HCT116 (cell line): Measurements from ENCODE around the gene PRKAA1. TPM values are rescaled to one million over a fixed set of nuclear protein-coding genes. Genes with fewer than 3 reads are reported as not detected.

Experiments used
- ATAC-seq: fragments of 200-7000 bp; cut with Tn5 transposase; 2 replicates; pipeline ENCODE4 v1.9.1; 2020; ENCODE audit warnings: mild to moderate bottlenecking, moderate library complexity
- BruUV-seq: library from RNA; stranded (reverse); fragments of 400-500 nt; replicated peaks from 2 replicates; lab custom pipeline; 2021; lab: Mats Ljungman, UMichigan
- CTCF ChIA-PET: fragments of 300-600 bp; sonication (Branson Sonifier 250); formaldehyde crosslinking; loops from one replicate; lab custom pipeline; 2021; ENCODE audit warnings: antibody characterized with exemption; lab: Charles Lee
- POLR2A ChIA-PET: fragments of 300-600, 350-600 bp; sonication (Branson Sonifier 250); formaldehyde crosslinking; loops from one replicate; lab custom pipeline; 2021; ENCODE audit warnings: antibody characterized with exemption; lab: Charles Lee
- RAD21 ChIA-PET, 2 experiments: fragments of 300-600 bp; sonication (Branson Sonifier 250); formaldehyde crosslinking; loops; one replicate each; lab custom pipeline; 2023; ENCODE audit warnings: low total read pairs in 2 of 2; ENCODE audit not compliant: uncharacterized antibody in 2 of 2, unreplicated experiment in 2 of 2, low non-redundant PET in 1 of 2; lab: Charles Lee
- DNase-seq: peaks from one replicate; pipeline ENCODE4 v3.0.0-alpha.2; 2010; ENCODE audit warnings: low read depth, low spot score
- H2AFZ ChIP-seq: fragments of 200-600 bp; shearing (Covaris generic), sonication (generic); 2 replicates; pipeline ENCODE4 v1.6.1; 2017; ENCODE audit warnings: low read depth, mixed run types, mixed read lengths, antibody characterized with exemption, low read length; ENCODE audit not compliant: poor library complexity, severe bottlenecking
- H3K27ac ChIP-seq: 2 replicates; pipeline ENCODE4 v1.5.1; 2012; ENCODE audit warnings: low read depth, low read length
- H3K27me3 ChIP-seq: fragments of 200-600 bp; sonication (generic); 2 replicates; pipeline ENCODE4 v1.6.1; 2016; ENCODE audit warnings: mixed run types, low read length, mixed read lengths; ENCODE audit not compliant: insufficient read depth
- H3K36me3 ChIP-seq, 2 experiments: fragments of 200-500 bp in 1 of 2; fragments of 200-600 bp in 1 of 2; sonication (Bioruptor generic) in 1 of 2; sonication (generic) in 1 of 2; 2 replicates each; pipeline versions ENCODE4 v1.5.1 to v1.6.1; 2014 to 2016; ENCODE audit warnings: low read length in 2 of 2, inconsistent platforms in 1 of 2, mixed read lengths in 1 of 2, mixed run types in 1 of 2; ENCODE audit not compliant: insufficient read depth in 2 of 2, control insufficient read depth in 1 of 2
- H3K4me1 ChIP-seq, 2 experiments: fragments of 200-600 bp in 1 of 2; sonication (generic) in 1 of 2; 2 replicates each; pipeline versions ENCODE4 v1.5.1 to v1.6.1; 2012 to 2017; ENCODE audit warnings: low read length in 2 of 2, inconsistent platforms in 1 of 2, mild to moderate bottlenecking in 1 of 2, mixed read lengths in 1 of 2, mixed run types in 1 of 2, moderate library complexity in 1 of 2; ENCODE audit not compliant: insufficient read depth in 2 of 2, control insufficient read depth in 1 of 2
- H3K4me2 ChIP-seq: fragments of 200-600 bp; sonication (generic); 2 replicates; pipeline ENCODE4 v1.6.1; 2017; ENCODE audit warnings: mixed run types, low read length, mixed read lengths
- H3K4me3 ChIP-seq, 2 experiments: fragments of 200-600 bp in 1 of 2; sonication (generic) in 1 of 2; replicated peaks in 1 of 2; 2 replicates each; pipeline ENCODE4 v1.5.1; 2011 to 2016; ENCODE audit warnings: low read length in 2 of 2, control low read depth in 1 of 2, low read depth in 1 of 2, mild to moderate bottlenecking in 1 of 2, mixed read lengths in 1 of 2, mixed run types in 1 of 2
- H3K79me2 ChIP-seq: fragments of 200-600 bp; sonication (generic); 2 replicates; pipeline ENCODE4 v1.6.1; 2017; ENCODE audit warnings: mild to moderate bottlenecking, mixed run types, low read length, moderate library complexity, mixed read lengths; ENCODE audit not compliant: insufficient read depth
- H3K9ac ChIP-seq: fragments of 200-600 bp; sonication (generic); 2 replicates; pipeline ENCODE4 v1.6.1; 2016; ENCODE audit warnings: low read length, mixed read lengths
- H3K9me2 ChIP-seq: fragments of 200-600 bp; sonication (generic), shearing (Covaris generic); 2 replicates; pipeline ENCODE4 v1.6.1; 2017; ENCODE audit warnings: mixed run types, mild to moderate bottlenecking, moderate library complexity; ENCODE audit not compliant: insufficient read depth
- H3K9me3 ChIP-seq, 2 experiments: fragments of 200-500 bp in 1 of 2; fragments of 200-600 bp in 1 of 2; sonication (Bioruptor generic) in 1 of 2; sonication (generic) in 1 of 2; 2 replicates each; pipeline ENCODE4 v1.6.1; 2014 to 2017; ENCODE audit warnings: low read length in 2 of 2, mixed read lengths in 2 of 2, inconsistent platforms in 1 of 2, low read depth in 1 of 2, mild to moderate bottlenecking in 1 of 2, mixed run types in 1 of 2, moderate library complexity in 1 of 2; ENCODE audit not compliant: control insufficient read depth in 1 of 2, insufficient read depth in 1 of 2
- H4K20me1 ChIP-seq: fragments of 200-600 bp; sonication (generic), shearing (Covaris generic); 2 replicates; pipeline ENCODE4 v1.6.1; 2017; ENCODE audit warnings: mixed run types, mild to moderate bottlenecking, moderate library complexity; ENCODE audit not compliant: insufficient read depth
- CBX3 ChIP-seq: IDR thresholded peaks from 2 replicates; pipeline ENCODE4 v1.6.1; 2012; ENCODE audit warnings: low read depth
- CEBPB ChIP-seq: IDR thresholded peaks from 2 replicates; pipeline ENCODE4 v1.6.1; 2012; ENCODE audit warnings: low read depth
- ELF1 ChIP-seq: IDR thresholded peaks from 2 replicates; pipeline ENCODE4 v1.6.1; 2012; ENCODE audit warnings: low read depth, borderline replicate concordance
- EZH2 ChIP-seq: fragments of 200-600 bp; sonication (generic); IDR thresholded peaks from 2 replicates; pipeline ENCODE4 v1.6.1; 2017; ENCODE audit warnings: antibody characterized with exemption, mixed run types
- EZH2phosphoT487 ChIP-seq: fragments of 200-600 bp; IDR thresholded peaks from 2 replicates; pipeline ENCODE4 v1.6.1; 2018; ENCODE audit warnings: antibody characterized with exemption, borderline replicate concordance
- FOSL1 ChIP-seq: IDR thresholded peaks from 2 replicates; pipeline ENCODE4 v1.6.1; 2012; ENCODE audit warnings: low read depth
- JUND ChIP-seq: IDR thresholded peaks from 2 replicates; pipeline ENCODE4 v1.6.1; 2012
- MAX ChIP-seq: IDR thresholded peaks from 2 replicates; pipeline ENCODE4 v1.6.1; 2012
- POLR2A ChIP-seq: IDR thresholded peaks from 2 replicates; pipeline ENCODE4 v1.7.0; 2011; ENCODE audit warnings: borderline replicate concordance; ENCODE audit not compliant: insufficient read depth, insufficient read length; ENCODE audit errors: extremely low read depth
- POLR2AphosphoS5 ChIP-seq: IDR thresholded peaks from 2 replicates; pipeline ENCODE4 v1.6.1; 2011; ENCODE audit warnings: mild to moderate bottlenecking, low read depth, low read length, moderate library complexity
- RAD21 ChIP-seq: IDR thresholded peaks from 2 replicates; pipeline ENCODE4 v1.6.1; 2012; ENCODE audit warnings: low read depth, mild to moderate bottlenecking
- REST ChIP-seq: IDR thresholded peaks from 2 replicates; pipeline ENCODE4 v1.6.1; 2012; ENCODE audit warnings: low read depth
- SIN3A ChIP-seq: IDR thresholded peaks from 2 replicates; pipeline ENCODE4 v1.6.1; 2012; ENCODE audit warnings: low read depth
- SP1 ChIP-seq: IDR thresholded peaks from 2 replicates; pipeline ENCODE4 v1.6.1; 2012; ENCODE audit warnings: low read depth
- SRF ChIP-seq: IDR thresholded peaks from 2 replicates; pipeline ENCODE4 v1.6.1; 2012; ENCODE audit warnings: low read depth
- YY1 ChIP-seq: IDR thresholded peaks from 2 replicates; pipeline ENCODE4 v1.6.1; 2011; ENCODE audit warnings: low read length, low read depth, moderate library complexity, mild to moderate bottlenecking; ENCODE audit not compliant: insufficient replicate concordance; ENCODE audit errors: extremely low read depth
- ZFX ChIP-seq: fragments of 450-650 bp; IDR thresholded peaks from 2 replicates; pipeline ENCODE4 v1.6.1; 2017
- ZNF274 ChIP-seq: fragments of 200-500 bp; sonication (Bioruptor generic); IDR thresholded peaks from 2 replicates; pipeline ENCODE4 v1.6.1; 2014; ENCODE audit warnings: mild to moderate bottlenecking, low read depth, low read length, inconsistent platforms
- intact Hi-C: fragments of 100-400 bp; cut with micrococcal nuclease; formaldehyde crosslinking; loops from 2 replicates; pipeline ENCODE4 v1.10.0; 2022
- total RNA-seq: library from RNA; stranded (reverse); gene quantifications from one replicate; pipeline ENCODE4 v1.2.1, GENCODE V29; 2021; ENCODE audit not compliant: unreplicated experiment

PRKAA1 gene
- total RNA-seq, 1 experiment from 2014 or later, result 53.5 TPM

- no peaks in the 10 kb centered on the region for H3K9me2 ChIP-seq
- intact Hi-C loops, result loop anchor here (10.0 kb wide), 1 partner anchor 60 kb away; no protein-coding TSS in a partner anchor
- peaks cover 21% of the 10 kb centered on the region for H3K79me2 ChIP-seq
- RAD21 ChIA-PET, result no interaction called here
- no peaks in the 10 kb centered on the region for H3K4me1 ChIP-seq
- CTCF ChIA-PET, result no interaction called here
- ATAC-seq (no peak), DNase-seq (no peak)
- no peak for TF ChIP-seq SRF
- no peak for TF ChIP-seq MAX
- no peak for TF ChIP-seq POLR2A
- no peak for TF ChIP-seq EZH2
- no peak for TF ChIP-seq JUND
- peaks cover 14 to 22% of the 10 kb centered on the region in 2 experiments; a peak in 3 of 4 replicates for H3K36me3 ChIP-seq
- POLR2A ChIA-PET, result no interaction called here
- no peak overlapping the region for H3K4me2 ChIP-seq
- BruUV-seq, result no TSS peak
- H3K27ac ChIP-seq, result no peak overlapping the region
- H3K27me3 ChIP-seq, result no peaks in the 10 kb centered on the region
- peaks cover 3% of the 10 kb centered on the region; the same call in 1 of the 2 replicates for H4K20me1 ChIP-seq
- no peak overlapping the region for H2AFZ ChIP-seq
- no peak overlapping the region for H3K9ac ChIP-seq
- no peaks in the 10 kb centered on the region for H3K9me3 ChIP-seq
- no peak overlapping the region for H3K4me3 ChIP-seq
Measured at GRCh38 chr5:40774623-40775022, 23.6 kb downstream of the PRKAA1 start.

- POLR2A ChIA-PET, result no interaction called here
- no peak for TF ChIP-seq ZFX
- no peak for TF ChIP-seq SIN3A
- no peak for TF ChIP-seq EZH2phosphoT487
- no peak for TF ChIP-seq ZNF274
- no peak for TF ChIP-seq POLR2AphosphoS5
- TF ChIP-seq FOSL1, result no peak
- no peak for TF ChIP-seq ELF1
- TF ChIP-seq RAD21, result no peak
- TF ChIP-seq POLR2A, result no peak
- no peak for TF ChIP-seq CBX3
- TF ChIP-seq REST, result no peak
- no peak for TF ChIP-seq SP1
- no peak for TF ChIP-seq YY1
- TF ChIP-seq CEBPB, result no peak
Measured at GRCh38 chr5:40770764-40771163, 27.4 kb downstream of the PRKAA1 start.

More at GRCh38 chr5:40770764-40771163, 27.4 kb downstream of the PRKAA1 start:
- H3K79me2 ChIP-seq, result peaks cover 3% of the 10 kb centered on the region; the same call in 1 of the 2 replicates
- H3K27ac ChIP-seq, result no peak overlapping the region
- H3K36me3 ChIP-seq, result peaks cover 30 to 39% of the 10 kb centered on the region in 2 experiments; a peak in 3 of 4 replicates
- RAD21 ChIA-PET, result no interaction called here
- intact Hi-C loops, result loop anchor here (10.0 kb wide), 1 partner anchor 56 kb away; no protein-coding TSS in a partner anchor
- H4K20me1 ChIP-seq, result no peaks in the 10 kb centered on the region; the same call in 1 of the 2 replicates
- DNase-seq (no peak), ATAC-seq (no peak)
- no peak overlapping the region for H3K9ac ChIP-seq
- H3K9me2 ChIP-seq, result no peaks in the 10 kb centered on the region
- H3K4me2 ChIP-seq, result no peak overlapping the region
- no peak overlapping the region for H3K4me3 ChIP-seq
- BruUV-seq, result no TSS peak
- CTCF ChIA-PET, result no interaction called here
- H3K27me3 ChIP-seq, result no peaks in the 10 kb centered on the region
- H2AFZ ChIP-seq, result no peak overlapping the region
- H3K9me3 ChIP-seq, result no peaks in the 10 kb centered on the region
- no peaks in the 10 kb centered on the region for H3K4me1 ChIP-seq
